Duodenal mucosa (tissue), 2 donors: Measurements from ENCODE around the gene IGSF9.

ENCODE experiments used
- H3K27ac ChIP-seq: one replicate; pipeline ENCODE4 v1.7.0; 2013; ENCODE audit warnings: low read depth, low read length
- H3K27me3 ChIP-seq, 2 donors: one replicate each; pipeline ENCODE4 v1.7.0; 2013; ENCODE audit warnings: low read length in 2 of 2, control low read depth in 1 of 2; ENCODE audit not compliant: insufficient read depth in 2 of 2, control insufficient read depth in 1 of 2
- H3K36me3 ChIP-seq, 2 donors: one replicate each; pipeline ENCODE4 v1.7.0; 2013; ENCODE audit warnings: low read length in 2 of 2, control low read depth in 1 of 2; ENCODE audit not compliant: insufficient read depth in 2 of 2, control insufficient read depth in 1 of 2
- H3K4me1 ChIP-seq, 2 donors: one replicate each; pipeline ENCODE4 v1.7.0; 2013; ENCODE audit warnings: low read length in 2 of 2, control low read depth in 1 of 2; ENCODE audit not compliant: insufficient read depth in 2 of 2, control insufficient read depth in 1 of 2
- H3K4me3 ChIP-seq, 2 donors: one replicate each; pipeline ENCODE4 v1.7.0; 2013; ENCODE audit warnings: low read length in 2 of 2, low read depth in 1 of 2
- H3K9ac ChIP-seq, 2 donors: one replicate each; pipeline ENCODE4 v1.7.0; 2013; ENCODE audit warnings: low read length in 2 of 2, low read depth in 1 of 2
- H3K9me3 ChIP-seq, 2 donors: one replicate each; pipeline ENCODE4 v1.7.0; 2013; ENCODE audit warnings: low read length in 2 of 2, control low read depth in 1 of 2; ENCODE audit not compliant: control insufficient read depth in 1 of 2

IGSF9 gene

DNA sequence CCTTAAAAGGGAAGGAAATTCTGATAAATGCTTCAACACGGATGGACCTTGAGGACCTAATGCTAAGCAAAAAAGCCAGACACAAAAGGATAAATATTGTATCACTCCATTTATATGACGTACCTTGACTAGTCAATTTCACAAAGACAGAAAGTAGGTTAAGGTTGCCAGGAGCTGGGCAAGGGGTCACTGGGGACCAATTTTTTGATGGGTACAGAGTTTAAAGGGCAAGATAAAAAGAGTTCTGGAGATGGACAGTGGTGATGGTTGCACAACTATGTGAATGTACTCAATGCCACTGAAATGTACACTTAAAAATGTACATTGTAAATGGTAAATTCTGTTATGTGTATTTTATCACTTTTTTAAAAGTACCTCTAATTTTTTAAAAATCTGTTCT is 40.7 kb upstream of the IGSF9 start:
- Histone ChIP-seq H3K4me3 (no peak overlapping the region), H3K27me3 (no peaks in the 10 kb centered on the region), H3K27ac (no peak overlapping the region), H3K9ac (no peak overlapping the region), H3K36me3 (peaks cover 0 to 13% of the 10 kb centered on the region in 2 donors), H3K4me1 (no peaks in the 10 kb centered on the region), H3K9me3 (no peaks in the 10 kb centered on the region)

DNA sequence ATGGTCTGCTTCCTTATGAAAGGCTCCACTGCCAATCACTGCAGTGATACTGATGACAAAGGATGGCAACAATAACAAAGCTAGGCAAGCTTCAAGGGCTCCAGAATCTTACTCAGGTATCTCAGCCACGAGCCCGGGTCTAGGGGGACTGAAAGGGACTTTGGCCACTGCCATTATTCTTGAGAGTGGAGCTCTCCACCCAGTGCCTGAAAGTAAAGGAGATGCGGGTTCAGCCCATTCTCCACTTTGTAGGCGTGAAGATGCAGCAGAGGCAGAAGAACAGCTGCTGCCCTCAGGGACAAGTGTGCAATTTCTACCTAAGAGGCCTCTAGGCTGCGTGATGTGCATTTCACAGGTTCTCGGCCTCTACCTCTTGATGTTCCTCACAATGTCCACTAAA is 40.1 kb upstream of the IGSF9 start:
- Histone ChIP-seq H3K4me3 (no peak overlapping the region), H3K36me3 (peaks cover 0 to 14% of the 10 kb centered on the region in 2 donors), H3K27me3 (no peaks in the 10 kb centered on the region), H3K9me3 (no peaks in the 10 kb centered on the region), H3K4me1 (no peaks in the 10 kb centered on the region), H3K9ac (no peak overlapping the region), H3K27ac (no peak overlapping the region)

DNA sequence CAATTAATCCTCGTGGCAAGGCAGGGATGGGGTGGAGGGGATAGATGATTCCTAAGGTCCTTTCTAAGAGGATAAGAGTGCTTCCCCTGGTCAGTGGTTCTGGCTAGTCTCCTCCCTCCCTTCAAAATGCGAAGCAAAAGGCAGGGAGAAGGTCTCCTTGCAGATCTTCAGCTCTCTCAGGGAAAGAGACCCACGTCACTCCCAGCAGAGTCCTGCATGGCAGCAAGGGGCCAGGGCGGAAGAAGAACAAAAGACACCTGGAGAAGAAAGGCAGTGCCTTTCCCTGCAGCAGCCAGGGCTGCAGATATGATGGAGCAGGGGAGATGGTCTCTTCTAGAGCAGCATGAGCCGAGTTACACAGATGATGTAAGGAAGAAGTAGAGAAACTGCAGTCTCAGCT is 38.3 kb upstream of the IGSF9 start:
- no peaks in the 10 kb centered on the region for H3K9me3 ChIP-seq
- no peaks in the 10 kb centered on the region for H3K4me1 ChIP-seq
- H3K36me3 ChIP-seq: peaks cover 0 to 18% of the 10 kb centered on the region in 2 donors
- H3K27ac ChIP-seq: no peak overlapping the region
- H3K4me3 ChIP-seq: no peak overlapping the region
- H3K9ac ChIP-seq: no peak overlapping the region
- H3K27me3 ChIP-seq: no peaks in the 10 kb centered on the region

DNA sequence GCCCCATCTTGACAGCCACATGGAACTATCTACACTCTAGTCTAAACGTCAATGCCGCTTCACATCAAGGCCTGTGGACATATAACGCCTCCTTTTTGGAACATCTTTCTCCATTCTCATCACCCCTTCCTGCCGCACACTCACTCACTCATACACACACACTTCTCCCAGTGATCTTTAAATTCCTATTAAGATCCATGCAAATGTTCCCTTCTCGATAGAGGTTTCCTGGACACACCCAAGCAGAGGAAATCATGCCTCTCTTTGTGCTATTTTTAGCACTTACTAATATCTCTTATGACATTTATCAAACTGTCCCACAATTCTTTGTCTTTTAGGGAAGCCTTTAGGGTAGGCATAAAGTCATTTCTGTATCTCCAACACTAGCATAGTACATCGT is 36.9 kb upstream of the IGSF9 start:
- Histone ChIP-seq H3K4me3 (no peak overlapping the region), H3K9ac (no peak overlapping the region), H3K4me1 (no peaks in the 10 kb centered on the region), H3K27ac (no peak overlapping the region), H3K9me3 (no peaks in the 10 kb centered on the region), H3K36me3 (peaks cover 0 to 23% of the 10 kb centered on the region in 2 donors), H3K27me3 (no peaks in the 10 kb centered on the region)

DNA sequence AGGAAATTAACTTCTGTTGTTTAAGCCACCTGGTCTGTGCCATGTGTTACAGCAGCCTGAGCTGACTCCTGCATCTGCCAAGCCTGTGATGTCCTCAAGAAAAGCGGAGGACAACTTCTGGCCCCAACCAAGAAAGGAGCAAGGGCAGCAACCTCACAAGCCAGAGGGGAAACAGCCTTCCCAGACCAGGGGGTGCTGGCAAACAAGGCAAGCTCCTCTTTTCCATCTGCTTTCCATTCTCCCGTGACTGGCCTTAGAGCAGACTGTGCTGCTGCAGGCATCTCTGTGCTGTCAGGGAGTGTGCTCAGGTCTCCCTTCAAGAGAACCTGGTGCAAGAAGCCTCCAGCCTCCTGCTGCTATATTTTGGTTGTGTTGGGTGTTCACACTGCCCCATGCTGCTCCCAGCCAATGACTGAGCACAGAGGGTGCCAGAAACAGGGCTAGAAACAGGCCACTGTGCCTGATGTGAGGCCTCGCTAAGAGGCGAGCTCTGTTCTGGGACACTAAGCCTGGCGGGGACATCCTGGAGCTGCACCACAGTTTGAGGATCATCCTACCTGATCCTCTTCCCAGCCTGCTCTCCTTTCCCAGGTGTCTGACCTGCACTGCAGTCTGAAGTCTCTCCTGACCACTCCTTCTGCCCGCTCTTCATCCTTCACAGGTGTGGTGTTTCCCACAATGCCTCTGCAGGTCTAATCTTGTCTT is 36.1 kb upstream of the IGSF9 start:
- Histone ChIP-seq H3K4me1 (no peaks in the 10 kb centered on the region), H3K9ac (no peak overlapping the region), H3K9me3 (no peaks in the 10 kb centered on the region), H3K27ac (no peak overlapping the region), H3K36me3 (peaks cover 3 to 23% of the 10 kb centered on the region in 2 donors), H3K27me3 (no peaks in the 10 kb centered on the region), H3K4me3 (no peak overlapping the region)

DNA sequence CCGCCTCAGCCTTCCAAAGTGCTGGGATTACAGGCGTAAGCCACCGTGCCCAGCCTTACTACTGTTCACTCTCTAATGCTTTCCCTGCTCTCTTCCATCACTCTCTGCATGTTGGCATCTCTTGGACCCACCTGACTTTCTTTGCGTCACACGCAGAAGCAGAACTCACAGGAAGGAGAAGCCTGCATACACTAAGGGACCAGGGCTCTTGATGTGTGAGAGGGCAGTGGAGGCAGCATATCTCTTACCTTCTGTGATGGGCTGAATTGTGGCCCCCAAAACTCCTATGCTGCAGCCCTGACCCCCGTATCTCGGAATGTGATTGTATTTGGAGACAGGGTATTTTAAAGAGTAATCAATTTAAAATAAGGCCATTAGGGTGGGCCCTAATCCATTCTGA is 35.4 kb upstream of the IGSF9 start:
- no peak overlapping the region for H3K9ac ChIP-seq
- H3K27ac ChIP-seq: no peak overlapping the region
- peaks cover 3 to 23% of the 10 kb centered on the region in 2 donors for H3K36me3 ChIP-seq
- H3K9me3 ChIP-seq: no peaks in the 10 kb centered on the region
- no peaks in the 10 kb centered on the region for H3K4me1 ChIP-seq
- no peaks in the 10 kb centered on the region for H3K27me3 ChIP-seq
- H3K4me3 ChIP-seq: no peak overlapping the region

DNA sequence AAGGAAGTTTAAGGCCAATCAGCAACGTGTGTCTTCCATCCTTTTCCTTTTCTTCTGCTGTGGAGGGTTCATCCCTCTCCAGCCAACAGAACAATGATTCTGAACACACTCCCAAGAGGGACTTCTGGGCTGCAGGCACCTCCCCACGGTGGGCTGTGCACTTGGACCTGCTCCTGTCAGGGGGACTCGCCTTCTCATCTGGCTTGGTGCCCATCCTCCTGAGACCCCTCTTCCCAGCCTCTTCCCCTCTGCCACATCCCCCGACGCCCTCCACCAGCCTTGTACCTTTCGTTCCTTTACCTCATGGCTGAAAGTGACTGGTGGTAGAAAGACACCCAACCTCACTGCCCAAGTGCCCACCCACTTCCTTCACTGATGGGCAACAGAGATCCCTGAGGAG is 34.7 kb upstream of the IGSF9 start:
- Histone ChIP-seq H3K9ac (no peak overlapping the region), H3K4me1 (no peaks in the 10 kb centered on the region), H3K4me3 (no peak overlapping the region), H3K27ac (no peak overlapping the region), H3K9me3 (no peaks in the 10 kb centered on the region), H3K27me3 (no peaks in the 10 kb centered on the region), H3K36me3 (peaks cover 3 to 23% of the 10 kb centered on the region in 2 donors)

DNA sequence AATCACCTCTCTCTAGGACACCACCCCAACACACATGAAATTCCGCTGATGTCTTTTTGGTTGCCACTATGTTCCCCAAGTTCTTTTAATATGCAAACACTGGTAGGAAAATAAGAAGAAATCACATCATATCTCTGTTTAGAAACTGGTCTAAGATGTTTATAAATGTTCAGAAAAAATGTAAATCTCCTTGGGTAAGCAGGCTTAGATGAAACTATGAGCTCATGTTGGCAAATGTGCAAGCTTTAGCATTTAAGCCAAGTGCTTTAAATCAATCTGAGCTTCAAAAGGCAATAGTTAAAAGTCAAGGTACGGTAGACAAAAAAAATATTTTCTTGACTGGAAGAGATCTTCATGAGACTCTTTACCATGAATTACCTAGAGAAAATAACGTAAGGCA is 33.8 kb upstream of the IGSF9 start:
- no peak overlapping the region for H3K9ac ChIP-seq
- H3K27ac ChIP-seq: no peak overlapping the region
- no peaks in the 10 kb centered on the region for H3K4me1 ChIP-seq
- no peak overlapping the region for H3K4me3 ChIP-seq
- H3K36me3 ChIP-seq: peaks cover 3 to 23% of the 10 kb centered on the region in 2 donors
- H3K27me3 ChIP-seq: no peaks in the 10 kb centered on the region
- H3K9me3 ChIP-seq: no peaks in the 10 kb centered on the region

DNA sequence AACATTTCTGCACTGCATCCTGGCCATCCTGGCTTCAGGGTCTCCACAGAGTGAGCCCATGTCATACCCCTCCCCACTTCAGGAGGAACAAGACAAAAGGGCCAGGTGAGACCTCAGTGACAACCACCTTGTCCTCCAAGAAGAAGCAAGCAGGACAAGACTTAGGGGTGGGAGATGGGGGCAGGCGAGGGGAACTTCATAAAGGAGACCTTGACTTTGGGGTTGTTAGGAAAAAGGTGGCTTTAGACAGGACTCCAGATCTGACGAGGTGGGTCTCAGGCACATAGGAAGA is 32.6 kb upstream of the IGSF9 start:
- Histone ChIP-seq H3K27ac (no peak overlapping the region), H3K36me3 (peaks cover 3 to 23% of the 10 kb centered on the region in 2 donors)

DNA sequence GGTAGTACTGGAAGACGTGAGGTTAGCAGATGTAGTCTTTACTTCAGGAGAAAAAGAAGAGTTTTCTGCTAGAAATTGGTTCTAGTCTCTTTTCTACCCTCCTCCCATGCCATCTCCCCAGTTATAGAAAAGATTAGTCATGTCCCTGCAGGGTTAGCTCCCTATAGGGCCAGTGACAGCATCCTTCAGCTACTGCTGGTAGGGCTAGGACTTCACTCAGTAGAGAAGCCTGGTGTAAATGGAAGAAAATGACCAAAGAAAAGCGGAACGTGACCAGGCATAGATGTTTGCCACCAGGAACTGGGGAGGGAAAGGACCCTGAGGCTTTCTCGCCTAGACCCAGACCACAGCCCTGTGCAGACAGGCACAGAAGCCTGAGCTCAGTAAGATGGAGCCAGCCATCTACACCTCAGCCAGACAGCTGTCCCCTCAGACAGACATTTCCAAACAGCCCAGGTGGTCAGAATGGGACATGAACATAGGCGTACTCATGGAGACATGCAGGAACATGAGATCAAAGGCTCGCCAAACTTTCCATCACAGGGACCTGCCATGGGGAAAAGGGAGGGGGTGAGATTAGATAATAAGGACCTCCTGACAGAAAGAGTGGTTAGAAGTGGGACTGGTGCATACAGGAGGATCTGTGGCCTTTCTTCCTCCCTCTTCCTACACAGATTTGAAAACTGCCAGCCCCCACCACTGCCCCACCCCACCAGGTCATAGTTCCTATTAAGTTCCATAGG is 32.1 kb upstream of the IGSF9 start:
- H3K9me3 ChIP-seq: no peaks in the 10 kb centered on the region
- H3K4me1 ChIP-seq: peaks cover 0 to 1% of the 10 kb centered on the region in 2 donors
- no peak overlapping the region for H3K27ac ChIP-seq
- H3K27me3 ChIP-seq: no peaks in the 10 kb centered on the region
- no peak overlapping the region for H3K9ac ChIP-seq
- no peak overlapping the region for H3K4me3 ChIP-seq
- peaks cover 3 to 25% of the 10 kb centered on the region in 2 donors for H3K36me3 ChIP-seq

More for the DNA sequence above, 32.6 kb upstream of the IGSF9 start:
- H3K4me1 ChIP-seq: no peaks in the 10 kb centered on the region
- no peaks in the 10 kb centered on the region for H3K9me3 ChIP-seq
- no peak overlapping the region for H3K9ac ChIP-seq
- H3K4me3 ChIP-seq: no peak overlapping the region
- no peaks in the 10 kb centered on the region for H3K27me3 ChIP-seq
